ENCODE results near the gene ZNF611.

DNA sequence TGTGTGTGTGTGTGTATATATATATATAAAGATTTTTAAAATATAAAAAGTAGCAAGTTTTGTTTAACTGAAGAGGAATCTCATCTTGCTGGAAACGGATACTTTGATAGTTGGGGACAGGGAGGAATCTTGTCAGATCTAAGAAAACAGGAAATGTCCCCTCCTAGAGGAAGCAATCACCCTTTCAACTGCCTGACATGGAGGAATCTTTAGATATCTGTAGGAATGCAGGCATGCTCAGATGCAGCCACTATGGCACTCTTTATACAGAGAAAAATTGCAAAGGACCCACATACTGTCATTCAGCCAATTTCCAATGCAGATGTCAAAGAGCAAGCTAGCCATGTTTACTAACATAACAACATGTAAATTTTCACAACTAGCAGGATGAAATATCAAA lies 38.8 kb downstream of the ZNF611 start:
- TF ChIP-seq, protein P1, sequence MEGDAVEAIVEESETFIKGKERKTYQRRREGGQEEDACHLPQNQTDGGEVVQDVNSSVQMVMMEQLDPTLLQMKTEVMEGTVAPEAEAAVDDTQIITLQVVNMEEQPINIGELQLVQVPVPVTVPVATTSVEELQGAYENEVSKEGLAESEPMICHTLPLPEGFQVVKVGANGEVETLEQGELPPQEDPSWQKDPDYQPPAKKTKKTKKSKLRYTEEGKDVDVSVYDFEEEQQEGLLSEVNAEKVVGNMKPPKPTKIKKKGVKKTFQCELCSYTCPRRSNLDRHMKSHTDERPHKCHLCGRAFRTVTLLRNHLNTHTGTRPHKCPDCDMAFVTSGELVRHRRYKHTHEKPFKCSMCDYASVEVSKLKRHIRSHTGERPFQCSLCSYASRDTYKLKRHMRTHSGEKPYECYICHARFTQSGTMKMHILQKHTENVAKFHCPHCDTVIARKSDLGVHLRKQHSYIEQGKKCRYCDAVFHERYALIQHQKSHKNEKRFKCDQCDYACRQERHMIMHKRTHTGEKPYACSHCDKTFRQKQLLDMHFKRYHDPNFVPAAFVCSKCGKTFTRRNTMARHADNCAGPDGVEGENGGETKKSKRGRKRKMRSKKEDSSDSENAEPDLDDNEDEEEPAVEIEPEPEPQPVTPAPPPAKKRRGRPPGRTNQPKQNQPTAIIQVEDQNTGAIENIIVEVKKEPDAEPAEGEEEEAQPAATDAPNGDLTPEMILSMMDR (IDR thresholded peaks at IDR 0.05) = no peak
- TF ChIP-seq EZH2phosphoT487 (IDR thresholded peaks at IDR 0.05) = no peak
- no peak for TF ChIP-seq EZH2 (IDR thresholded peaks at IDR 0.05)
